Measurements from ENCODE around the gene ZNF484. TPM values are rescaled to one million over a fixed set of nuclear protein-coding genes. Genes with fewer than 3 reads are reported as not detected.
"Not testable (repeated sequence)": the region's sequence is repeated elsewhere in the genome, so short reads cannot be mapped to it uniquely, and the experiment has no call there.

ZNF484 gene
- total RNA-seq, 1 donor from 2014 or later = 10.2 TPM

DNA sequence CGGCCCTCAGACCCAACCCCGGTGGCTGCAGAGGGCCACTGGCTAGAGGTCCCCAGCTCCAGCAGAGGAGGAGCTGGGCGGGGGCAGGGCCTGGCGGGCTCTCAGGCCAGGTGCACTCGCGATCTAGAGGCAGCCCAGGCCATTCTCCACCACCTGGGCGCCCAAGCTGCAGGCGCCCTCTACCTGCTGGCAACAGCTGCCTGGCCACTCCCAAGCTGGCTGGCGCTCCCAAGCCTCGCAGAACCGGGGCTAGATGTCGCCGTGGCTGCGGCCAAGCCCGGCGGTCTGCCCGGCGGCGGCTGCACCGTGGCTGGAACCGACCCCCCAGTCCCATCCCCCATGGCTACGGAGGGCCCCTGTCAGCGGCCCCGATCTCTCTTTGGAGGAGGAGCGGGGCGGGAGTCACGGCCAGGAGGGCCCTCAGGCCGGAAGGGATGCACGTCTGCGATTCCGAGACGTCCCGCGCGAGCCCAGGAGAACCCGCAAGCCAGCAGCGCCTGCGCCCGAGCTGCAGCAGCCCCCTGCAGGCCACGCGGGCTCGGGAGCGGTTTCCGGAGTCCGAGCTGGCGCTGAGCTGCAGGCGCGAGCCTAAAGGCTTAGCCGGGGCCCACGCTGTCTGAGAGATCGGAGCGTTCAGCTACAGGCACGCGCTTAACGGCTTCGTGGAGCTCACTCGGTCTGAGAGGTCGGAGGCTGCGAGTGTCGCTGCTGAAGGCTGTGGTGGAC is 68.9 kb downstream of the ZNF484 start:
- TF ChIP-seq, protein P1, sequence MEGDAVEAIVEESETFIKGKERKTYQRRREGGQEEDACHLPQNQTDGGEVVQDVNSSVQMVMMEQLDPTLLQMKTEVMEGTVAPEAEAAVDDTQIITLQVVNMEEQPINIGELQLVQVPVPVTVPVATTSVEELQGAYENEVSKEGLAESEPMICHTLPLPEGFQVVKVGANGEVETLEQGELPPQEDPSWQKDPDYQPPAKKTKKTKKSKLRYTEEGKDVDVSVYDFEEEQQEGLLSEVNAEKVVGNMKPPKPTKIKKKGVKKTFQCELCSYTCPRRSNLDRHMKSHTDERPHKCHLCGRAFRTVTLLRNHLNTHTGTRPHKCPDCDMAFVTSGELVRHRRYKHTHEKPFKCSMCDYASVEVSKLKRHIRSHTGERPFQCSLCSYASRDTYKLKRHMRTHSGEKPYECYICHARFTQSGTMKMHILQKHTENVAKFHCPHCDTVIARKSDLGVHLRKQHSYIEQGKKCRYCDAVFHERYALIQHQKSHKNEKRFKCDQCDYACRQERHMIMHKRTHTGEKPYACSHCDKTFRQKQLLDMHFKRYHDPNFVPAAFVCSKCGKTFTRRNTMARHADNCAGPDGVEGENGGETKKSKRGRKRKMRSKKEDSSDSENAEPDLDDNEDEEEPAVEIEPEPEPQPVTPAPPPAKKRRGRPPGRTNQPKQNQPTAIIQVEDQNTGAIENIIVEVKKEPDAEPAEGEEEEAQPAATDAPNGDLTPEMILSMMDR (IDR thresholded peaks at IDR 0.05; ENCODE audit: insufficient read depth, low read length, poor library complexity, severe bottlenecking) = peak; percentile 22
- peaks cover 60% of the 10 kb centered on the region for H3K27me3 ChIP-seq (ENCODE audit: control insufficient read depth, insufficient read depth, low read length)
- H3K4me3 ChIP-seq (ENCODE audit: low read depth, low read length) = peak overlapping the region; percentile 10
- peak; percentile 12 for DNase-seq (ENCODE audit: low read depth)
- no peaks in the 10 kb centered on the region for H3K36me3 ChIP-seq (ENCODE audit: control insufficient read depth, insufficient read depth, low read length)

DNA sequence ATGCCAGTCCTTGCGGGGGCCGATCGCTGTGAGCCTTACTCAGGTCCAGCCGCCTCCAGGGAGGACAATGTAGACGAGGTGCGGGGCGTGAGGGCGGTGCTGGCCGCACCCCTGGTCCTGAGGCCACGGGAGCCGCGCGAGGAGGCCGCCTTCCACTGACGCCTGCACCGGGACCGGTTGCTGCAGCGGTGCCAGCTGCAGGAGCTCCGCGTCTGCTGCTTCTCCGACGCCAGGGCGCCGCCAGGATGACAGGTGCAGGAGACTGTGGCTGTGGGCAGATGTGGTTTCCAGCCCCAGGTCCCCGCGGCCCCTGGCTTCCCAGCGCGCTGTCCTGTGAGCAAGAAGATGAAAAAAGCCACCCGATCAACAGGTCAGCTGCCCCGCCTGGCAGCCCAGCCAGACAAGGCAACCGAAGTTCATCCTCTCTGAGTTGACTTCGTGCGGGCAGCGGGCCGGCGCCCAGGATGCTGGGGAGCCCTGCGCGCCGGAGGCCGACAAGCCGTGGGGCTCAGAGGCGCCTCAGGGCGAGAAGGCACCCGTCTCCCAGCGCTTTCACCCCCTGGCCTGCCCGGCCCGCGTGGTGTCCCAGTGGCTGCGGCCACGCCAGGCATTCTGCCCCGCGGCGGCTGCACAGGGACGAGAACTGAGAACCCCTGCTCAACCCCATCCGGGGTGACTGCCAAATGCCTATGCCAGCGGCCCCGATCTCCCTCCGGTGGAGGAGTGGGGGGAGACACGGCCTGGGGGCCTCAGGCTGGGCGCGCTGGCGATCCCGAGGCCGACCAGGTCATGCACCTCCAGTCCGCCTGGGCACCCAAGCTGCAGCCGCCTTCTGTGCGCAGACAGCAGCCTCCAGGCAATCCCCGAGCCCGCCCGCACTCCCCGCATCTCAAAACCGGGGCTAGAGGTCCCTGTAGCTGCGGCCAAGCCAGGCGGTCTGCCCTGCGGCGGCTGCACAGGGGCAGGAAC is 69.8 kb downstream of the ZNF484 start:
- no peak for DNase-seq (ENCODE audit: low read depth)
- TF ChIP-seq, protein P1 (IDR thresholded peaks at IDR 0.05; ENCODE audit: insufficient read depth, low read length, poor library complexity, severe bottlenecking) = no peak
- Histone ChIP-seq H3K36me3 (ENCODE audit: control insufficient read depth, insufficient read depth, low read length) (no peaks in the 10 kb centered on the region), H3K27me3 (ENCODE audit: control insufficient read depth, insufficient read depth, low read length) (peaks cover 61% of the 10 kb centered on the region), H3K4me3 (ENCODE audit: low read depth, low read length) (no peak overlapping the region)

DNA sequence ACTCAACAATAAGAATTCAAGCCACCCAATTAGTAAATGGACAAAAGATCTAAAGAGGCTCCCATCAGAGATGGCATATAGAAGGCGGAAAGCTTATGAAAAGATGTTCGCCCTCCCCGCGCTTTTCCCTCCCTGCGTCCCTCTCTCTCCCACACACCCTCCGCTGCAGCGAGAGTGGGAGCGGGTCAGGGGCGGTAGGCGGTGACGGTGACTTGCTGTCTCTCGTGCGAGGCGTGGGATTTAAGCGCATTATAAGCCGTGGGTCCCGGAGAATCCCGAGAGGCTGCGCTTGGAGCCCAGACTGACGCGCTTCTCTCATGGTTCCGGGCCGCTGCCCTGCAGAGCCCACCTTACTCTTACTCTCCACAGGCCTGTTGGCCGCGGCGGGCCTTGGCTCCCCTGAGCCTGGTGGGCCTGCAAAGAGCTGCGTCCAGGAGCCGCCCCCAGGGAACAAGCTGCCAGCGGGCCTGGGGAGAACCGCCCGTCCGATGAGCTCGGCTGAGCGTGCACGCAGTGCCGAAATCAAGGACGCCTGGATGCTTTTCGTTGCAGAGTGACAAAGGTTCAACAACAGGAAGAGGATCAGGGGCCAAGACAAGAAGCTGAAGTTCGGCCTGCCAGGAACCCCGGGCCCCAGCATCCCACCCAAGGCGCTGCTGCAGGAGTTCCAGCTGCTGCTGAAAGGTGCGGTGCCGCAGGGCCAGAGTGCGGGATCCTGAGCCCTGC is 70.6 kb downstream of the ZNF484 start:
- H3K36me3 ChIP-seq (ENCODE audit: control insufficient read depth, insufficient read depth, low read length) = no peaks in the 10 kb centered on the region
- TF ChIP-seq, protein P1 (IDR thresholded peaks at IDR 0.05; ENCODE audit: insufficient read depth, low read length, poor library complexity, severe bottlenecking) = no peak
- no peak overlapping the region for H3K4me3 ChIP-seq (ENCODE audit: low read depth, low read length)
- H3K27me3 ChIP-seq (ENCODE audit: control insufficient read depth, insufficient read depth, low read length) = peaks cover 61% of the 10 kb centered on the region
- no peak for DNase-seq (ENCODE audit: low read depth)

DNA sequence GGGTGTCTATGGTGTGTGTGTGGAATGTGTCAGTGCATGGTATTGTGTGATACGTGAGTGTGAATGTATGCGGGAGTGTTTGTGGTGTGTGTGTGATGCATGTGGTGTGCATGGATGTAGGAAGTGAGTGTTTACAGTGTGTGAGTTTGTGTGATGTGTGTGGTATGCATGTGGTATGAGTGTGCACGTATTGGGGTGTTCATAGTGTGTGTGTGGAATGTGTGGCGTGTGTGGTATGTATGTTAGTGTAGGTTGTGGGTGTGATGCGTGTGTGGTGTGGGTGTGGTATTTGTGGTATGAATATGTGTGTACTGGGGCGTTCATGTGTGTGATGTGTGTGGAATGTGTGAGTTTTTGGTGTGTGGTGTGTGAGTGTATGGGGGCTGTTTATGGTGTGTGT is 73.1 kb downstream of the ZNF484 start:
- H3K4me3 ChIP-seq (ENCODE audit: low read depth, low read length) = no peak overlapping the region
- H3K36me3 ChIP-seq (ENCODE audit: control insufficient read depth, insufficient read depth, low read length) = no peaks in the 10 kb centered on the region
- peaks cover 54% of the 10 kb centered on the region for H3K27me3 ChIP-seq (ENCODE audit: control insufficient read depth, insufficient read depth, low read length)
- no peak for DNase-seq (ENCODE audit: low read depth)
- TF ChIP-seq, protein P1 (IDR thresholded peaks at IDR 0.05; ENCODE audit: insufficient read depth, low read length, poor library complexity, severe bottlenecking) = no peak

DNA sequence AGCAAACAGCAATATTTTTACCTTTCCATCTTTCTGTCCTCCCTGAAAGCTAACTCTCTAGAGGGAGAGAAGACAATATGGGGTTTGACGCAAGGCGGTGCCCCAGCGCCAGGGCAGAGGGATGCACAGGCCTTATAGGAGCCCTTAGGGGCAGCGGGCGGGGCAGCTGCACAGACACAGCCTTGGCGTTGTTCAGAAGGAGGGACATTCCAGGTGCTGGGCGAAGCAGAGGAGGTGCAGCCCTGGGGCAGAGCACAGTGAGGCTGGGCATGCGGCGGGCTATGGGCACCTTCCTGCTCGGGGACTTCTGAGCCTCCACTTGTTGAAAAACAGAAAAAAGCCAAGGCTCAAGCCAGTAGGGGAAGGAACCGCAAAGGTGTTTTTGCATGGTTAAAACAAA is 79.5 kb downstream of the ZNF484 start:
- Histone ChIP-seq H3K4me3 (ENCODE audit: low read depth, low read length) (no peak overlapping the region), H3K36me3 (ENCODE audit: control insufficient read depth, insufficient read depth, low read length) (no peaks in the 10 kb centered on the region), H3K27me3 (ENCODE audit: control insufficient read depth, insufficient read depth, low read length) (peaks cover 20% of the 10 kb centered on the region)
- TF ChIP-seq, protein P1 (IDR thresholded peaks at IDR 0.05; ENCODE audit: insufficient read depth, low read length, poor library complexity, severe bottlenecking) = no peak
- no peak for DNase-seq (ENCODE audit: low read depth)

DNA sequence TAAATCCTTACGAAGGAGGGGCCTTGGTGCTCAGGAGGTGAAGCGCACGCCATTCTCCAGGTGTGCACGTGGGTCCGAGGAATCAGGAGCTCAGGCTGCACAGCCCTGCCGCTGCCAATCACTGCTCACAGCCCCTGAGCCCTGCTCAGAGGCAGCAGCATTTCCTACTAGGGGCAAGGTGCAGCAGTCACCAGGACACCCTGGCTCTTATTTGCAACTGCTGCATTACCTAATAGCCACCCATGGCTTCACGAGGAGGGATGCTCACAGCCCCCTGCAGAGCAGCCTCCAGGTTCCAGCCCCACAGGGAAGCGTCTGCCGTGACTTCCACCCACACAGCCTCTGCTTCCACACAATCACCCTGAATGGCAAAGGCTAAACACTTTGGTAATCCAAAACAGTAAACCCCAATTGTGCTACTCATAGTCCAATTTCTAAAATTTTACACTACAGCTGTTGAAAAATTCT is 81.5 kb downstream of the ZNF484 start:
- peaks cover 20% of the 10 kb centered on the region for H3K27me3 ChIP-seq (ENCODE audit: control insufficient read depth, insufficient read depth, low read length)
- DNase-seq (ENCODE audit: low read depth); H3K36me3 ChIP-seq (ENCODE audit: control insufficient read depth, insufficient read depth, low read length); H3K4me3 ChIP-seq (ENCODE audit: low read depth, low read length): not testable (repeated sequence)
